ENCODE data around the gene RPS6KC1. TPM values are rescaled to one million over a fixed set of nuclear protein-coding genes. Genes with fewer than 3 reads are reported as not detected.
"Not testable (repeated sequence)": the region's sequence is repeated elsewhere in the genome, so short reads cannot be mapped to it uniquely, and the experiment has no call there.

The RPS6KC1 gene
- total and polyA plus RNA-seq, 2 donors (not counting 1 experiment from before 2014, with no cell fraction given) = 2.4 to 19.0 TPM

- ChIA-PET POLR2A (no interaction called here), CTCF (no interaction called here)
- WGBS (ENCODE audit: insufficient coverage) = 73% methylated on average over 6 of the region's 8 CpGs
- Mint-ChIP-seq H3K27ac (no peak overlapping the region), H3K4me3 (no peak overlapping the region), H3K4me1 (no peaks in the 10 kb centered on the region), H3K27me3 (no peaks in the 10 kb centered on the region), H3K9me3 (ENCODE audit: insufficient read depth) (no peaks in the 10 kb centered on the region)
- no peaks in the 10 kb centered on the region for H4K20me1 ChIP-seq (ENCODE audit: control insufficient read depth, insufficient read depth, low read length, poor library complexity, severe bottlenecking)
- ATAC-seq (ENCODE audit: low read depth) (no peak), DNase-seq (no peak)
- H3K4me1 ChIP-seq (ENCODE audit: control insufficient read depth in 2 of 2, insufficient read depth in 2 of 2, low read length in 2 of 2) = no peaks in the 10 kb centered on the region
- no peak overlapping the region for H3K4me3 ChIP-seq (ENCODE audit: control extremely low read depth in 1 of 5, extremely low read depth in 1 of 5, insufficient read depth in 1 of 5, low read depth in 2 of 5, low read length in 4 of 5)
- H3K9me3 ChIP-seq (ENCODE audit: control extremely low read depth in 1 of 3, control insufficient read depth in 2 of 3, insufficient read depth in 1 of 3, low read length in 2 of 3) = no peaks in the 10 kb centered on the region
- H3K79me2 ChIP-seq (ENCODE audit: control insufficient read depth, insufficient read depth, low read length) = no peaks in the 10 kb centered on the region
- no peak overlapping the region for H2AFZ ChIP-seq (ENCODE audit: insufficient read depth, low read depth, low read length, poor library complexity, severe bottlenecking)
- no peaks in the 10 kb centered on the region for H3K36me3 ChIP-seq (replicated peaks in 1 of 2; ENCODE audit: control extremely low read depth in 1 of 2, control insufficient read depth in 1 of 2, extremely low read depth in 1 of 2, insufficient read depth in 2 of 2, low read length in 1 of 2)
- H3K4me2 ChIP-seq (replicated peaks; ENCODE audit: low read depth, low read length, poor library complexity, severe bottlenecking) = no peak overlapping the region
- TF ChIP-seq EZH2 (IDR thresholded peaks at IDR 0.05; ENCODE audit: borderline replicate concordance, insufficient read depth, low read depth, low read length, poor library complexity, severe bottlenecking) (no peak), CTCF (IDR thresholded peaks at IDR 0.05) (no peak)
- H3K9ac ChIP-seq (ENCODE audit: low read length) = no peak overlapping the region
- no peak overlapping the region for H3K27ac ChIP-seq (ENCODE audit: low read length in 2 of 2)
- intact Hi-C loops (cut with micrococcal nuclease) = no loop called here
- no peaks in the 10 kb centered on the region for H3K27me3 ChIP-seq (replicated peaks in 1 of 4; ENCODE audit: control extremely low read depth in 1 of 4, control insufficient read depth in 3 of 4, insufficient read depth in 4 of 4, low read length in 3 of 4)
Measured at GRCh38 chr1:213303286-213303685, 252.2 kb downstream of the RPS6KC1 start.

GRCh38 chr1:213315571-213315970, 264.5 kb downstream of the RPS6KC1 start:
- POLR2A ChIA-PET = no interaction called here

GRCh38 chr1:213318458-213318857, 267.4 kb downstream of the RPS6KC1 start:
- H3K79me2 ChIP-seq (ENCODE audit: control insufficient read depth, insufficient read depth, low read length); H3K4me1 Mint-ChIP-seq; H3K9me3 Mint-ChIP-seq (ENCODE audit: insufficient read depth); H3K9ac ChIP-seq (ENCODE audit: low read length); H3K27ac Mint-ChIP-seq; CTCF ChIA-PET; H2AFZ ChIP-seq (ENCODE audit: insufficient read depth, low read depth, low read length, poor library complexity, severe bottlenecking); DNase-seq; H3K4me1 ChIP-seq (ENCODE audit: control insufficient read depth in 2 of 2, insufficient read depth in 2 of 2, low read length in 2 of 2); H3K27me3 Mint-ChIP-seq; H3K4me3 ChIP-seq (ENCODE audit: control extremely low read depth in 1 of 5, extremely low read depth in 1 of 5, insufficient read depth in 1 of 5, low read depth in 2 of 5, low read length in 4 of 5); H3K9me3 ChIP-seq (ENCODE audit: control extremely low read depth in 1 of 3, control insufficient read depth in 2 of 3, insufficient read depth in 1 of 3, low read length in 2 of 3); H3K4me3 Mint-ChIP-seq; H3K36me3 ChIP-seq (replicated peaks in 1 of 2; ENCODE audit: control extremely low read depth in 1 of 2, control insufficient read depth in 1 of 2, extremely low read depth in 1 of 2, insufficient read depth in 2 of 2, low read length in 1 of 2); H3K27me3 ChIP-seq (replicated peaks in 1 of 4; ENCODE audit: control extremely low read depth in 1 of 4, control insufficient read depth in 3 of 4, insufficient read depth in 4 of 4, low read length in 3 of 4); POLR2A ChIA-PET; intact Hi-C loops (cut with micrococcal nuclease); H3K27ac ChIP-seq (ENCODE audit: low read length in 2 of 2); ATAC-seq (ENCODE audit: low read depth); H4K20me1 ChIP-seq (ENCODE audit: control insufficient read depth, insufficient read depth, low read length, poor library complexity, severe bottlenecking); H3K4me2 ChIP-seq (replicated peaks; ENCODE audit: low read depth, low read length, poor library complexity, severe bottlenecking): not testable (repeated sequence)
- no CpG with 5 or more reads among the region's 1 CpG for WGBS (ENCODE audit: insufficient coverage)

More at GRCh38 chr1:213315571-213315970, 264.5 kb downstream of the RPS6KC1 start:
- H3K27me3 ChIP-seq (replicated peaks in 1 of 4; ENCODE audit: control extremely low read depth in 1 of 4, control insufficient read depth in 3 of 4, insufficient read depth in 4 of 4, low read length in 3 of 4) = peaks cover 0 to 3% (median 0%) of the 10 kb centered on the region in 4 experiments
- Mint-ChIP-seq H3K9me3 (ENCODE audit: insufficient read depth) (no peaks in the 10 kb centered on the region), H3K27me3 (peaks cover 10% of the 10 kb centered on the region), H3K4me3 (no peak overlapping the region), H3K27ac (no peak overlapping the region), H3K4me1 (no peaks in the 10 kb centered on the region)
- H3K36me3 ChIP-seq (replicated peaks in 1 of 2; ENCODE audit: control extremely low read depth in 1 of 2, control insufficient read depth in 1 of 2, extremely low read depth in 1 of 2, insufficient read depth in 2 of 2, low read length in 1 of 2) = no peaks in the 10 kb centered on the region
- TF ChIP-seq CTCF (IDR thresholded peaks at IDR 0.05) (no peak), EZH2 (IDR thresholded peaks at IDR 0.05; ENCODE audit: borderline replicate concordance, insufficient read depth, low read depth, low read length, poor library complexity, severe bottlenecking) (no peak)
- ATAC-seq (ENCODE audit: low read depth) = no peak
- no peak overlapping the region for H3K27ac ChIP-seq (ENCODE audit: low read length in 2 of 2)
- no peak overlapping the region for H3K4me2 ChIP-seq (replicated peaks; ENCODE audit: low read depth, low read length, poor library complexity, severe bottlenecking)
- intact Hi-C loops (cut with micrococcal nuclease) = no loop called here
- H3K4me3 ChIP-seq (ENCODE audit: control extremely low read depth in 1 of 5, extremely low read depth in 1 of 5, insufficient read depth in 1 of 5, low read depth in 2 of 5, low read length in 4 of 5) = no peak overlapping the region
- peaks cover 0 to 2% (median 0%) of the 10 kb centered on the region in 3 donors for H3K9me3 ChIP-seq (ENCODE audit: control extremely low read depth in 1 of 3, control insufficient read depth in 2 of 3, insufficient read depth in 1 of 3, low read length in 2 of 3)
- H2AFZ ChIP-seq (ENCODE audit: insufficient read depth, low read depth, low read length, poor library complexity, severe bottlenecking) = no peak overlapping the region
- no CpG with 5 or more reads among the region's 1 CpG for WGBS (ENCODE audit: insufficient coverage)
- no peaks in the 10 kb centered on the region for H3K79me2 ChIP-seq (ENCODE audit: control insufficient read depth, insufficient read depth, low read length)
- H3K4me1 ChIP-seq (ENCODE audit: control insufficient read depth in 2 of 2, insufficient read depth in 2 of 2, low read length in 2 of 2) = no peaks in the 10 kb centered on the region
- no peak overlapping the region for H3K9ac ChIP-seq (ENCODE audit: low read length)
- no peak for DNase-seq
- CTCF ChIA-PET = no interaction called here
- H4K20me1 ChIP-seq (ENCODE audit: control insufficient read depth, insufficient read depth, low read length, poor library complexity, severe bottlenecking) = no peaks in the 10 kb centered on the region
